Mucosa of rectum (tissue), 2 donors: Measurements from ENCODE around the gene PRMT7.
"Not testable (repeated sequence)": the region's sequence is repeated elsewhere in the genome, so short reads cannot be mapped to it uniquely, and the experiment has no call there.

Experiments used
- H3K27ac ChIP-seq, 2 donors: one replicate each; pipeline ENCODE4 v1.7.0; 2013; ENCODE audit warnings: inconsistent platforms in 2 of 2, low read depth in 2 of 2, low read length in 2 of 2
- H3K27me3 ChIP-seq, 2 donors: one replicate each; pipeline ENCODE4 v1.7.0; 2013; ENCODE audit warnings: low read length in 2 of 2; ENCODE audit not compliant: control insufficient read depth in 2 of 2, insufficient read depth in 2 of 2
- H3K36me3 ChIP-seq, 2 donors: one replicate each; pipeline ENCODE4 v1.7.0; 2013; ENCODE audit warnings: low read length in 2 of 2; ENCODE audit not compliant: control insufficient read depth in 2 of 2, insufficient read depth in 2 of 2
- H3K4me1 ChIP-seq, 2 donors: one replicate each; pipeline ENCODE4 v1.7.0; 2013; ENCODE audit warnings: low read length in 2 of 2, mild to moderate bottlenecking in 1 of 2; ENCODE audit not compliant: control insufficient read depth in 2 of 2, insufficient read depth in 2 of 2
- H3K4me3 ChIP-seq, 2 donors: one replicate each; pipeline ENCODE4 v1.7.0; 2013; ENCODE audit warnings: low read length in 2 of 2
- H3K9ac ChIP-seq, 2 donors: one replicate each; pipeline ENCODE4 v1.7.0; 2013; ENCODE audit warnings: low read length in 2 of 2, low read depth in 1 of 2, mild to moderate bottlenecking in 1 of 2
- H3K9me3 ChIP-seq, 2 donors: one replicate each; pipeline ENCODE4 v1.7.0; 2013; ENCODE audit warnings: low read length in 2 of 2; ENCODE audit not compliant: control insufficient read depth in 2 of 2
- donor health status: healthy.
- donor health status: Normal muscosa, but diverticular disease.

PRMT7 gene

DNA sequence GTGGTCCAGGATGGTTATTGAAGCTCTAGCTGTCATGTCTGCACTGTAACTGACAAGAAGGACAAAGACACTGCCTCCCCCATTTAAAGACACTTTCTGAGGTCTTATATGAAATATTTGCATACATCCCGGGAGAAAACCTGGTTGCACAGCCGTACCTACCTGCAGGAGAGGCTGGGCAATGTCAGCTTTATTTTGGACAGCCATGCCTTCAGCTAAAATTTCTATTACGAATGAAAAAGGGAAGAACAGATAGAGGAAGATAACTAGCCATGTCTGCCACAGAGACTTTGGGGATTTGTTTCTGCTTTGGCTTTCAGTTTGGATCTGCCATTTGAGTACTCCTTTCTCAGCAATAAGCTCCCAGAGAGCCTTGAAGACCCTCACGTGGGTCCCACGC, 27.5 kb upstream of the PRMT7 start:
- peaks cover 0 to 19% of the 10 kb centered on the region in 2 donors for H3K36me3 ChIP-seq
- peak overlapping the region; percentile 32 to 64 for H3K27ac ChIP-seq
- H3K9ac ChIP-seq, result no peak overlapping the region
- H3K9me3 ChIP-seq, result no peaks in the 10 kb centered on the region
- H3K27me3 ChIP-seq, result no peaks in the 10 kb centered on the region
- H3K4me3 ChIP-seq, result no peak overlapping the region
- H3K4me1 ChIP-seq, result peaks cover 11 to 32% of the 10 kb centered on the region in 2 donors

DNA sequence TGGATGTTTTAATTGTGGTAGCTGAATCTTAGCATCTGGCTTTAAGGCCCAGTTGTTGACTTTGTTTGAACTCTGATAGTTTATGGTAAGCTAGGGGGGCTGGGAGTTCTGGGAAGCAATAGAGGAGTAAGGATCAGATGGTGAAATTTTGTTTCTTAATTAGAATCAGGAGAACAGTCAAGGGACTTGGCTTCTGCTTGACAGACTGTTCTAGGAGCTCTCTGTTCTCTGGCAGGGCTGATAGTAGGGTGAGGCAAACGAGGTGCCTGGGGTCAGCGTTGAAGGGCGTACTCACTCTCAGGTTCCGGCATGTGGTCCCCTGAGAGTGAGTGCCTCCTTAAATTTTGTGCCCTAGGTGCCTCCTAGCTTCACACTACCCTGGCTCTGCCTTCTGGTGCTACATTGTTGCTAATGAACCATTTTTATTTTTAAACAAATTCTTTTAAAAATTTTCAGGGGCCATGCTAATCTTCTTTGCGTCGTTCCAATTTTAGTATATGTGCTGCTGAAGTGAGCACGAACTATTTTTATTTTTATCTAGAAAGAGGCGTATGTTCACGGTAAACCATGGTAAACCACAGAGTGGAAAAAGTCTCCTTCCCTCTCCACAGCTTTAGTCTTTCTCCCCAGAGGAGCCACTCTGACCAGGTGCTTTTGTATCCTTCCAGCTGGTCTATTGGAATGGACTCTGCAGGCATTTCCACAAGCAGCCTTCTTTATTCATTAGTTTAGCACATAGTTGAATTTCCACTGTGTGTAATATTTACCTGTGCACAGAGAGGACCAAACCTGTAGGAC, 26.8 kb upstream of the PRMT7 start:
- H3K27ac ChIP-seq, result peak overlapping the region; percentile 32 to 64
- H3K4me1 ChIP-seq, result peaks cover 11 to 32% of the 10 kb centered on the region in 2 donors
- H3K9ac ChIP-seq, result peak overlapping the region in 1 of 2 donors; percentile 35

DNA sequence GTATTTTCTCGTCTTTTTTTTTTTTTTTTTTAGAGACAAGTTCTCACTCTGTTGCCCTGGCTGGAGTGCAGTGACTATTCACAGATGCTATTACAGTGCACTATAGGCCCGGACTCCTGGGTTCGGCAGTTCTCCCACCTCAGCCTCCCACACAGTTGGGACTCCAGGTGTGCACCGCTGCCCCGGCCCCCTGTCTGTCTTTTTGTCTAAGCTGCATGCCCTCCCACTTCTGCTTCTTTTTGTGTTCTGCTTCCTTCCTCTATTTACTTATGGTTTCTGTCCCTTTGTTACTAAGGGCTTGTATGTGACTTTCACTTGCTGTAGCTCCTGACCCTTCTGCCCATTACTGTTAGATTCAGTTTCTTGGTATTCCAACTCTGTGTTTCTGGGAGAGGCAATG, 26.0 kb upstream of the PRMT7 start:
- Histone ChIP-seq H3K9me3 (no peaks in the 10 kb centered on the region), H3K36me3 (peaks cover 2 to 19% of the 10 kb centered on the region in 2 donors), H3K27ac (peak overlapping the region in 1 of 2 donors; percentile 64), H3K27me3 (no peaks in the 10 kb centered on the region), H3K4me3 (peak overlapping the region in 1 of 2 donors; percentile 4), H3K9ac (no peak overlapping the region), H3K4me1 (peaks cover 11 to 36% of the 10 kb centered on the region in 2 donors)

More for the DNA sequence above, 26.8 kb upstream of the PRMT7 start:
- Histone ChIP-seq H3K4me3 (peak overlapping the region in 1 of 2 donors; percentile 4), H3K27me3 (no peaks in the 10 kb centered on the region), H3K9me3 (no peaks in the 10 kb centered on the region), H3K36me3 (peaks cover 0 to 19% of the 10 kb centered on the region in 2 donors)

DNA sequence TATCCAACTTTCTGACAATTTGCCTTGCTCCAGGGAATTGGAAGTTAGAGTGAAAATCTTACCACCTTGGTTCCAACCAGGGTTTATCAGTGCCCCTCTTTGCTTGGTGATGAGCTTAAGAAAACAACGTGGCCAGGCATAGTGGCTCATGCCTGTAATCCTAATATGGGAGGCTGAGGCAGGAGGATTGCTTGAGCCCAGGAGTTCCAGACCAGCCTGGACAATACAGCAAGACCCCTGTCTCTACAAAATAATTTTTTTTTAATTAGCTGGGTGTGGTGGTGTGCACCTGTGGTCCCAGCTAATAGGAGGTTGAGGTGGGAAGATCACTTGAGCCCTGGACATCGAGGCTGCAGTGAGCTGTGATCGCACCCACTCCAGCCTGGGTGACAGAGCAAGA, 25.1 kb upstream of the PRMT7 start:
- peaks cover 6 to 25% of the 10 kb centered on the region in 2 donors for H3K36me3 ChIP-seq
- peaks cover 11 to 40% of the 10 kb centered on the region in 2 donors for H3K4me1 ChIP-seq
- no peaks in the 10 kb centered on the region for H3K9me3 ChIP-seq
- H3K9ac ChIP-seq, result no peak overlapping the region
- H3K4me3 ChIP-seq, result no peak overlapping the region
- H3K27ac ChIP-seq, result peak overlapping the region in 1 of 2 donors; percentile 64
- H3K27me3 ChIP-seq, result no peaks in the 10 kb centered on the region

DNA sequence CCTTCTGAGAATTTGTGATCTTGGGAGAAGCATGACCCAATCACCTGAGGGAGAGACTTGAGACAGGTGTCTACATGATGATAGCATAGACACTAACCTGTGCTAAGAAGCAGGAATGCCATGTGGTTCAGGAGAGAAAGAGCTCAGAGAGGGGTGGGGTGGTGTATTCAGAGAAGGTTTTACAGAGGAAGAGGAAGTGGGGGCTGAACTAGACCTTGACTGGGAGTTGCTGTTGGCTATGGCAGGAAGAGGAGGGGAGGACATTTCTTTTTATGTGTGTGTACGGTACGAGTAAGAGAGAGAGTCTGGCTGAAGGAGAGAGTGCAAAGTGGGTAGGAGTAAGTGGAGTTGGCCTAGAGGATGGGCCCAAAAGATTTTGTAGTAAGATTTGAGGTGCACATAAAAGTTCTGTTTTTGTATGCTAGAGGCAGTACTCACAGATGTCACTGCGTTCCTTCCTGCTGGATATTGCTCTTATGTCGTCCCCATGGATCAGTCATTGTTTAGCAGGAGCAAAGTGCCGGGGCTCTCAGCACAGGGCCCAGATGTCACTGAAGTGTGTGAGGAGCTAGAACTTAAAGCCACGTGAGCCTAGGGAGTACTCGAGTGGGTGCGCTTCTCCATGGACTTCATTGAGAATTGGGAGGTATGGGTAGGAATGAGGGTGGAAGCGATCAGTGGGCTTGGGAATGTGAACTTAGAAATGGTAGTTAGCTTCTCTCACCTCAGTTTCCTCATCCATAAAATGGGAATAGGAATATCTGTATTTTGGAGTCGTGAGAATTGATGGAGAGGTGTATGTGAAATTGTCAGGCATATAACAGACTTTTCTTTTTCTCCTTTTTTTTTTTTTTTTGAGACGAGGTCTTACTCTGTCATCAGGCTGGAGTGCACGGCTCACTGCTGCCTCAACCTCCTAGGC, 24.4 kb upstream of the PRMT7 start:
- H3K4me3 ChIP-seq, result peak overlapping the region in 1 of 2 donors; percentile 42
- H3K27me3 ChIP-seq, result no peaks in the 10 kb centered on the region
- H3K36me3 ChIP-seq, result peaks cover 12 to 29% of the 10 kb centered on the region in 2 donors
- no peaks in the 10 kb centered on the region for H3K9me3 ChIP-seq
- peaks cover 11 to 38% of the 10 kb centered on the region in 2 donors for H3K4me1 ChIP-seq
- H3K27ac ChIP-seq, result peak overlapping the region in 1 of 2 donors; percentile 50
- peak overlapping the region in 1 of 2 donors; percentile 20 for H3K9ac ChIP-seq

DNA sequence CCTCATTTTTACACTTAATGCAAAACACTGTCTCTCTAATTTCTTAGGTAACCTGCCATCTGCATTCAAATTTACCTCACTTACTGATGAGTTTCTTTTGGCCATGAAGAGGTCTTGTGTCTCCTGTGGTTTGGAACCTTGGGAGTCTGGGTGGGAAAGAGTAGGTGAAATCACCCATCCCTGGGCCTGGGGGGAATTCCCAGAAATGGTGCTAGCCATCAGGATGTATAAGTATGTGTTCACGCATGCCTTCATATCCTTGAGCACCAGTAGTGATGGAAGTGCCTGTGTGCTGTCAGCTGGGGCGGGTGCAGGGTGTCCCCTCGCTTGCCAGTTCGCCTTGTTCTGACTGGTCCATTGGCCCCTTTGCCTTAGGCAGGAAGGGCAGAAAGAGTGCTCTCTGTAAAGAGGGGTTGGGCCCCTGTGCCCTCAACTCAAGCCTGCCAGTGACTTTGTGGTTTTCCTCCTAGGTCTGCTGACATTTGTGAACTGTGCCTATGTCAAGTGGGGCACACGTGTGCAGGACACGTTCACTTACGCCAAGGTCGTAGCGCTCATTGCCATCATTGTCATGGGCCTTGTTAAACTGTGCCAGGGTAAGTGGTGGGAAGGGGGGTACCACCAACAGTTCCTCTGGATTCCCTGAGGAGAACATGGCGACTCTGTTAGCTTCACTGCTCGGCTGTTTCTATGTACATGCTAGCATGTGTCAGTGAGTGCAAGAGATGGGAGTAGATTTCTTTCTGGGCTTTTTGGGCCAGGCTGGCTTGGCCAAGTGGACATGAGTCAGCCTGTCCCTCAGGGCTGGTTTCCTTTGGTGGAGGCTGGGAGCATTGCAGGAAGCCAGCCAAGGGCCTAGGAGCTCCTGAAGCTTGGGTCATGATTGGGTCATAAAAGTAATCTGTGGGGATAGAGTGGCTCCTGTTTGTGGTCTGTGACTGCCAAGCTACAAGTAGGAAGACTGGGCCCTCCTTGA, 23.3 kb upstream of the PRMT7 start:
- Histone ChIP-seq H3K9me3 (no peaks in the 10 kb centered on the region), H3K27me3 (no peaks in the 10 kb centered on the region), H3K27ac (peak overlapping the region; percentile 8 to 43), H3K36me3 (peaks cover 21 to 37% of the 10 kb centered on the region in 2 donors), H3K4me3 (no peak overlapping the region), H3K4me1 (peaks cover 11 to 37% of the 10 kb centered on the region in 2 donors), H3K9ac (no peak overlapping the region)

DNA sequence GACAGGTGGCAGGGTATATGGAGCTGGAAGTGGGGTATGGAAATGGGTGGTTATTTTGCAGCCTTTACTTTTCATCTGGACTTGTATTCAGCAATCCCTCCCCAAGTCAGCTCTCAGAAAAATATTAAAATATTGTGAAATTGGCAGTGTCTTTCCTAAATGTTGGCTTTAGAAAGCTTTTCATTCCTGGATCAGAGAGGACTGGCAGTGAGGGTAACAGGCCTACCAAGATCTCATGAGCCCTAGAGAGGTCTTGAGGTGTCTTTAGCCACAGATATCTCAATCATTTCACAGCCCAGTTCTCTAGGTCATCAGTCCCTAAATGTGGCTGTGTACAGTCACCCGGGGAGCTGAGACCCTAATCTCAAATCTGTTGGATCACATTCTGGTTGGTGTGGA, 22.6 kb upstream of the PRMT7 start:
- Histone ChIP-seq H3K9ac (no peak overlapping the region), H3K4me3 (no peak overlapping the region), H3K27ac (no peak overlapping the region), H3K27me3 (no peaks in the 10 kb centered on the region), H3K9me3 (no peaks in the 10 kb centered on the region), H3K4me1 (peaks cover 10 to 37% of the 10 kb centered on the region in 2 donors), H3K36me3 (peaks cover 23 to 42% of the 10 kb centered on the region in 2 donors)

DNA sequence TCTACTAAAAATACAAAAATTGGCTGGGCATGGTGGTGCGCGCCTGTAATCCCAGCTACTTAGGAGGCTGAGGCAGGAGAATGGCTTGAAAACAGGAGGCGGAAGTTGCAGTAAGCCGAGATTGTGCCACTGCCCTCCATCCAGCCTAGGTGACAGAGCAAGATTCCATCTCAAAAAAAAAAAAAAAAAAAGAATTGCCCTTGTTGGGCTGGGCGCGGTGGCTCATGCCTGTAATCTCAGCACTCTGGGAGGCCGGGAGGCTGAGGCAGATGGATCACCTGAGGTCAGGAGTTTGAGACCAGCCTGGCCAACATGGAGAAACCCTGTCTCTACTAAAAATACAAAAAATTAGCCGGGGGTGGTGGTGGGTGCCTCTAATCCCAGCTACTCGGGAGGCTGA, 22.0 kb upstream of the PRMT7 start:
- H3K27ac ChIP-seq, H3K4me3 ChIP-seq, H3K9ac ChIP-seq, H3K9me3 ChIP-seq, H3K27me3 ChIP-seq: not testable (repeated sequence)
- Histone ChIP-seq H3K4me1 (peaks cover 6 to 35% of the 10 kb centered on the region in 2 donors), H3K36me3 (peaks cover 27 to 46% of the 10 kb centered on the region in 2 donors)

DNA sequence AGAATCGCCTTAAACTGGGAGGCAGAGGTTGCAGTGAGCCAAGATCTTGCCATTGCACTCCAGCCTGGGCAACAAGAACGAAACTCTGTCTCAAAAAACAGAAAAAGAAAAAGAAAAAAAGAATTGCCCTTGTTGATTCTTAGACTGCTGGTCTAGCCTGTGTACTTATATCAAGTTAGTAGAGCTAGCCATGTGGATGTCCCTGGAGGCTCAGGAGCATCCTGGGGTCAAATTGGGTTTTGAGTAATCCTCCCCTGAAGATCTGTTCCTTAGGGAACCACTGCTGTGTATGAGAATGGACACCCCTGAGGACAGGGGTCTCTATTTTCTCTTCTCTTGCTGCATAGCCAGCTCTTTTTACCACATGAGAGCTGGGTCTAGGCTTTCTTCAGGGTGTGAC, 21.6 kb upstream of the PRMT7 start:
- Histone ChIP-seq H3K36me3 (peaks cover 30 to 47% of the 10 kb centered on the region in 2 donors), H3K27me3 (no peaks in the 10 kb centered on the region), H3K9me3 (no peaks in the 10 kb centered on the region), H3K9ac (no peak overlapping the region), H3K4me1 (peaks cover 6 to 33% of the 10 kb centered on the region in 2 donors), H3K4me3 (no peak overlapping the region), H3K27ac (peak overlapping the region in 1 of 2 donors; percentile 48)
